GM12878 (cell line): ENCODE results near the gene CSMD2. TPM values are rescaled to one million over a fixed set of nuclear protein-coding genes. Genes with fewer than 3 reads are reported as not detected.

ENCODE experiments used
- ATAC-seq: fragments of 200-7000 bp; cut with Tn5 transposase; 3 replicates; pipeline ENCODE4 v1.9.1; 2020; ENCODE audit warnings: mild to moderate bottlenecking, moderate library complexity
- BruUV-seq: library from RNA; stranded (reverse); fragments of 400-500 nt; replicated peaks from 2 replicates; lab custom pipeline; 2021; lab: Mats Ljungman, UMichigan
- CTCF ChIA-PET: fragments of 300-600 bp; sonication (Branson Sonifier 250); formaldehyde crosslinking; extraction: SDS; loops from one replicate; lab custom pipeline; 2021; ENCODE audit warnings: inconsistent platforms; lab: Yijun Ruan, JAX
- POLR2A ChIA-PET: fragments of 350-600 bp; formaldehyde crosslinking; extraction: SDS; loops from one replicate; lab custom pipeline; 2021; ENCODE audit warnings: inconsistent platforms; lab: Charles Lee
- RAD21 ChIA-PET: fragments of 300-600 bp; sonication (Branson Sonifier 250); formaldehyde crosslinking; loops from one replicate; lab custom pipeline; 2023; ENCODE audit warnings: antibody characterized with exemption; ENCODE audit not compliant: unreplicated experiment; lab: Charles Lee
- SMC1A ChIA-PET: fragments of 300-600 bp; sonication (Branson Sonifier 250); formaldehyde crosslinking; loops from one replicate; lab custom pipeline; 2023; ENCODE audit not compliant: unreplicated experiment, uncharacterized antibody; lab: Charles Lee
- DNase-seq: peaks from one replicate; pipeline ENCODE4 v3.0.0-alpha.2; 2011; ENCODE audit warnings: low read depth, low spot score
- FAIRE-seq: peaks from 3 replicates; lab custom pipeline; 2011; peaks lifted over from hg19 to GRCh38; lab: Jason Lieb, UNC
- H2AFZ ChIP-seq: 2 replicates; pipeline ENCODE4 v1.6.0; 2011; ENCODE audit warnings: low read depth, low read length, control low read depth; ENCODE audit not compliant: control insufficient read depth
- H3K27ac ChIP-seq: 2 replicates; pipeline ENCODE4 v1.5.1; 2011; ENCODE audit warnings: control low read depth; ENCODE audit not compliant: control insufficient read depth, insufficient read depth
- H3K27me3 ChIP-seq, 2 experiments: replicated peaks in 1 of 2; 2 replicates each; pipeline versions ENCODE4 v1.6.0 to v1.6.1; 2011; ENCODE audit warnings: low read length in 1 of 2; ENCODE audit not compliant: control insufficient read depth in 2 of 2, insufficient read depth in 2 of 2
- H3K36me3 ChIP-seq, 2 experiments: 2 replicates each; pipeline ENCODE4 v1.5.1; 2011; ENCODE audit warnings: low read length in 1 of 2; ENCODE audit not compliant: control insufficient read depth in 2 of 2, insufficient read depth in 2 of 2
- H3K4me1 ChIP-seq: 2 replicates; pipeline ENCODE4 v1.6.1; 2011; ENCODE audit warnings: mild to moderate bottlenecking, low read length, moderate library complexity, mixed read lengths; ENCODE audit not compliant: control insufficient read depth, insufficient read depth
- H3K4me2 ChIP-seq: 2 replicates; pipeline ENCODE4 v1.6.0; 2011; ENCODE audit warnings: control low read depth; ENCODE audit not compliant: control insufficient read depth, insufficient read depth
- H3K4me3 ChIP-seq: fragments of 200-600 bp; sonication (generic); 2 replicates; pipeline ENCODE4 v1.5.1; 2016
- H3K79me2 ChIP-seq: 2 replicates; pipeline ENCODE4 v1.6.0; 2011; ENCODE audit warnings: low read length; ENCODE audit not compliant: control insufficient read depth, insufficient read depth
- H3K9ac ChIP-seq: 2 replicates; pipeline ENCODE4 v1.8.0; 2011; ENCODE audit warnings: low read length, control low read depth, mixed read lengths; ENCODE audit not compliant: control insufficient read depth, insufficient read depth
- H3K9me3 ChIP-seq: replicated peaks from 3 replicates; pipeline ENCODE4 v1.5.1; 2011; ENCODE audit warnings: mild to moderate bottlenecking, low read length; ENCODE audit not compliant: control insufficient read depth, insufficient read depth
- H4K20me1 ChIP-seq: 2 replicates; pipeline ENCODE4 v1.6.0; 2011; ENCODE audit not compliant: control insufficient read depth, insufficient read depth
- ATF7 ChIP-seq: fragments of 450-650 bp; IDR thresholded peaks from 2 replicates; pipeline ENCODE4 v1.6.1; 2016; ENCODE audit warnings: low read depth, mild to moderate bottlenecking
- BCL3 ChIP-seq: IDR thresholded peaks from 2 replicates; pipeline ENCODE4 v1.6.1; 2011; ENCODE audit warnings: borderline replicate concordance, low read depth, mild to moderate bottlenecking, moderate library complexity, low read length; ENCODE audit not compliant: insufficient read depth, poor library complexity, severe bottlenecking
- CHD2 ChIP-seq: IDR thresholded peaks from 2 replicates; pipeline ENCODE4 v1.6.1; 2011; ENCODE audit warnings: low read depth, low read length, improper control_type of control experiment, borderline replicate concordance
- E2F4 ChIP-seq: IDR thresholded peaks from 2 replicates; pipeline ENCODE4 v1.6.1; 2012; ENCODE audit warnings: low read depth, low read length, improper control_type of control experiment
- MYC ChIP-seq: IDR thresholded peaks from 2 replicates; pipeline ENCODE4 v1.6.1; 2011; ENCODE audit warnings: mild to moderate bottlenecking, low read length, moderate library complexity, inconsistent platforms; ENCODE audit not compliant: insufficient read depth, insufficient replicate concordance, insufficient read length, severe bottlenecking
- RUNX3 ChIP-seq: IDR thresholded peaks from 2 replicates; pipeline ENCODE4 v1.6.1; 2012; ENCODE audit warnings: low read length, inconsistent platforms
- SIN3A ChIP-seq: IDR thresholded peaks from 2 replicates; pipeline ENCODE4 v1.6.1; 2012; ENCODE audit warnings: low read depth, low read length, improper control_type of control experiment
- SMAD1 ChIP-seq: fragments of 450-650 bp; IDR thresholded peaks from 2 replicates; pipeline ENCODE4 v1.6.1; 2018; ENCODE audit warnings: mild to moderate bottlenecking, low read depth; ENCODE audit not compliant: partially characterized antibody
- SMAD5 ChIP-seq: IDR thresholded peaks from 2 replicates; pipeline ENCODE4 v1.6.1; 2016; ENCODE audit warnings: antibody characterized with exemption, low read depth
- STAT1 ChIP-seq: fragments of 450-650 bp; conservative IDR thresholded peaks from 2 replicates; pipeline ENCODE4 v1.6.1; 2014; ENCODE audit warnings: antibody characterized with exemption, mild to moderate bottlenecking
- TARDBP ChIP-seq: IDR thresholded peaks from 2 replicates; pipeline ENCODE4 v1.6.1; 2016; ENCODE audit warnings: borderline replicate concordance
- ZBTB33 ChIP-seq: fragments of 450-650 bp; IDR thresholded peaks from 2 replicates; pipeline ENCODE4 v1.6.1; 2017; ENCODE audit warnings: mild to moderate bottlenecking
- ZNF622 ChIP-seq: fragments of 450-650 bp; IDR thresholded peaks from 2 replicates; pipeline ENCODE4 v1.6.1; 2017; ENCODE audit warnings: mild to moderate bottlenecking, inconsistent platforms
- WGBS: methylation state at CpG from one replicate; pipeline ENCODE4 v1.1.6; 2016; ENCODE audit warnings: low lambda C conversion rate; ENCODE audit not compliant: insufficient replicate concordance, insufficient coverage; ENCODE audit errors: missing lambda C conversion rate; 5-methylcytosine and 5-hydroxymethylcytosine counted together
- in situ Hi-C: fragments of 300-500 bp; cut with MboI; formaldehyde crosslinking; loops from 9 replicates; pipeline ENCODE4 v1.14.3; 2018; ENCODE audit warnings: mixed read lengths
- intact Hi-C: fragments of 100-400 bp; cut with micrococcal nuclease; formaldehyde crosslinking; loops from one replicate; pipeline ENCODE4 v1.14.2; 2022; ENCODE audit not compliant: unreplicated experiment
- polyA plus RNA-seq, 11 experiments: library from polyadenylated mRNA; depleted of rRNA in 4 of 11; unstranded in 6 of 11; stranded (reverse) in 5 of 11; fragments of >200 nt; fragmentation: Nextera tagmentation in 4 of 11; fragmentation: Illumina TruSeq in 1 of 11; extraction: Ambion mirVana in 4 of 11; extraction: Trizol in 1 of 11; gene quantifications; 1 replicate in 1 of 11; 2 replicates in 10 of 11; pipeline versions ENCODE4 v1.2.1 to v1.2.3, GENCODE V29; 2011 to 2016; ENCODE audit warnings: inconsistent platforms in 2 of 11, missing spikeins in 2 of 11, low read depth in 1 of 11
- total RNA-seq, 4 experiments: library from RNA; depleted of rRNA in 3 of 4; stranded (reverse); fragments of >200 nt in 3 of 4; fragmentation: Illumina TruSeq in 1 of 4; extraction: Trizol in 1 of 4; gene quantifications; 2 replicates each; pipeline versions ENCODE4 v1.2.1 to v1.2.3, GENCODE V29; 2013 to 2021

CSMD2 gene
- total and polyA plus RNA-seq, 10 of the 15 experiments (the other 5 are each of a cell fraction or from before 2014, with no cell fraction given), result under 0.01 TPM; not detected in 9

DNA sequence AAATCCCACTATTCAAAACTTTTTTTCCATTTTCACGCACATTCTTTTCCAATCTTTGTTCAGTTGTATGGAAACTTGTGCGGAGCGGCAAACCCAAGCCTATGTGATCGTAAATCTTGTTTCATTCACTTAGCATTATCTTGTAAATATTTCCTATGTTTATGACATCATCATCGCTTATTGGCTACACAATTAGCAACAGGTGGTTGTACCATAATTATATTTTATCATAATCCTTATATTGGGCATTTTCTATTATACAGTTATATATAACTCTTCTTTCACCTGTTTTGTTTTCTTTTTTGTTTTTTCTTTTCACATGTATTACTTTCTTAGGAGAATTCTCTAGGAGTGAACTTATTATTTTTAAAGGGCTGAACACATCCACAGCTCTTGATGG lies 627.1 kb downstream of the CSMD2 start:
- 76% methylated on average over 5 of the region's 5 CpGs for WGBS
- Histone ChIP-seq H3K4me3 (no peak overlapping the region), H3K4me1 (no peaks in the 10 kb centered on the region), H3K36me3 (no peaks in the 10 kb centered on the region), H3K27me3 (no peaks in the 10 kb centered on the region; a peak in 1 of 4 replicates), H3K9ac (no peak overlapping the region), H3K27ac (no peak overlapping the region), H3K9me3 (no peaks in the 10 kb centered on the region; the same call in 2 of the 3 replicates), H4K20me1 (no peaks in the 10 kb centered on the region), H3K4me2 (no peak overlapping the region), H3K79me2 (no peaks in the 10 kb centered on the region), H2AFZ (no peak overlapping the region)
- BruUV-seq, result no TSS peak
- DNase-seq (no peak), FAIRE-seq (no peak), ATAC-seq (no peak)
- in situ Hi-C loops, result no loop called here
- ChIA-PET POLR2A (no interaction called here), SMC1A (no interaction called here), CTCF (no interaction called here), RAD21 (no interaction called here)
- no peak for TF ChIP-seq E2F4
- no peak for TF ChIP-seq SIN3A
- no peak for TF ChIP-seq RUNX3
- TF ChIP-seq BCL3, result no peak
- no peak for TF ChIP-seq ZNF622
- TF ChIP-seq SMAD1, result no peak
- no peak for TF ChIP-seq MYC
- no peak for TF ChIP-seq TARDBP
- TF ChIP-seq STAT1, result no peak
- TF ChIP-seq ZBTB33, result no peak
- TF ChIP-seq CHD2, result no peak
- no peak for TF ChIP-seq ATF7
- TF ChIP-seq SMAD5, result no peak
- intact Hi-C loops, result no loop called here
